Measurements from ENCODE around the gene LIPG. TPM values are rescaled to one million over a fixed set of nuclear protein-coding genes. Genes with fewer than 3 reads are reported as not detected.

The LIPG gene
- total and polyA plus RNA-seq, 9 of the 15 experiments (the other 6 are each of a cell fraction or from before 2014, with no cell fraction given), result 0.76 to 1.8 (median 1.3) TPM

GRCh38 chr18:49546278-49546677 is 15.6 kb upstream of the LIPG start (continued):
- TF ChIP-seq MEF2D (tag; conservative IDR thresholded peaks at IDR 0.05; ENCODE audit: low read depth), result no peak

GRCh38 chr18:49546719-49547273 is 15.1 kb upstream of the LIPG start:
- DNase-seq (ENCODE audit: extremely low read depth in 1 of 4, low spot score in 3 of 4) (no peak), ATAC-seq (no peak), FAIRE-seq (no peak)
- H3K36me3 ChIP-seq (ENCODE audit: control insufficient read depth, insufficient read depth, low read length), result no peaks in the 10 kb centered on the region
- no peak overlapping the region for H3K9ac ChIP-seq (ENCODE audit: insufficient read depth in 1 of 2, low read depth in 2 of 2, low read length in 2 of 2)
- 16% methylated on average over 5 of the region's 5 CpGs for WGBS (ENCODE audit: insufficient coverage, low coverage, missing lambda C conversion rate)
- ChIA-PET CTCF (ENCODE audit: low intra/inter-chr PET ratio) (no interaction called here), POLR2A (interaction anchor here (1.4 kb wide), 1 partner anchor 9 kb away, joined by 3 read pairs; no protein-coding TSS in a partner anchor)
- H3K4me1 ChIP-seq (replicated peaks in 1 of 2; ENCODE audit: control insufficient read depth in 2 of 2, insufficient read depth in 2 of 2, low read length in 2 of 2), result no peaks in the 10 kb centered on the region
- BruUV-seq (replicated peaks), result no TSS peak
- no peaks in the 10 kb centered on the region for H3K79me2 ChIP-seq (ENCODE audit: control insufficient read depth, insufficient read depth, low read length)
- intact Hi-C loops (cut with micrococcal nuclease), result no loop called here
- no peak overlapping the region for H3K4me3 ChIP-seq
- TF ChIP-seq IRF9 (tag; IDR thresholded peaks at IDR 0.05), result no peak
- no peak for TF ChIP-seq YY1 (IDR thresholded peaks at IDR 0.05; ENCODE audit: borderline replicate concordance in 1 of 3, control insufficient read depth in 1 of 3, extremely low read depth in 1 of 3, insufficient read depth in 3 of 3, insufficient read length in 1 of 3, insufficient replicate concordance in 2 of 3, low read depth in 1 of 3, low read length in 2 of 3)
- no peaks in the 10 kb centered on the region for H3K9me3 ChIP-seq (replicated peaks; ENCODE audit: control insufficient read depth, insufficient read depth, low read depth, low read length)
- no peak overlapping the region for H3K27ac ChIP-seq (ENCODE audit: extremely low read depth, low read depth, low read length)
- peaks cover 0 to 2% of the 10 kb centered on the region in 2 experiments; a peak in 1 of 5 replicates for H3K27me3 ChIP-seq (ENCODE audit: control insufficient read depth in 2 of 2, insufficient read depth in 2 of 2, low read length in 2 of 2)
- no peak overlapping the region for H2AFZ ChIP-seq (ENCODE audit: low read depth, low read length)
- H4K20me1 ChIP-seq (replicated peaks; ENCODE audit: control insufficient read depth, insufficient read depth, low read length), result no peaks in the 10 kb centered on the region
- no peaks in the 10 kb centered on the region for H3K9me1 ChIP-seq (ENCODE audit: control insufficient read depth, insufficient read depth, low read length)
- no peak overlapping the region for H3K4me2 ChIP-seq (ENCODE audit: insufficient read depth, low read length)
- in situ Hi-C loops (cut with MboI), result no loop called here

Measured in K562 (cell line).